GM18502 (cell line): Measurements from ENCODE around the gene FKBP1B.
"Not testable (repeated sequence)": the region's sequence is repeated elsewhere in the genome, so short reads cannot be mapped to it uniquely, and the experiment has no call there.

Experiments
- ATAC-seq: cut with Tn5 transposase; IDR thresholded peaks from one replicate; pipeline ENCODE4 v1.9.1; 2021; ENCODE audit warnings: mild to moderate bottlenecking; ENCODE audit not compliant: unreplicated experiment, poor library complexity

The FKBP1B gene

DNA sequence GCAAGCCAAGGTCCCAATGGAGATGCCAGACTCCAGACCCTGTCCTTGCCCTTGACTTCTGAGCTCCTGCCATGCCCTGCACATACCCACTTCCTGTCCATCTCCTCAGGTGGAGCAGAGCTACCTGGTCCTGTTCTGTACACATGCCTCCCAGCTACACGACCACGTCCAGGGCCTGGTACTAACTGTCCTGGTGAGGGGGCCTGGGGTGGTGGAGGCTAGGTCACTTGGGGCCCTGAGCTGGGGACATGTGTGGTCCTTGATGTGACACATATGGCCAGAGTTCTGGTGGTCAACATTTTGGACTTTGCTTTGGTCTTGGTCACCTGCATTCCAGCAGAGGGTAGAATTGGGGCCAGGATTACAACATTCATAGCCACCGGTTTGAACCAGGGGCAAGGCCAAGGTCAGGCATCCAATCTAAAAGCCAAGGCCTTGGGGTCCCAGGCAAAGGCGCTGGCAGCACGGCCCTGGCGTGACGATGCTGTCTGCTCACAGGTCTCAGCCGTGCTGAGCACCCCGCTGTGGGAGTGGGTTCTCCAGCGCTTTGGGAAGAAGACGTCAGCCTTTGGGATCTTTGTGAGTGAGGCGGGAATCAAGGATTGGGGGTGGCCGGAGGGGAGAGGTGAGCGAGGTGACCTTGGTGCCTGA, 27.1 kb upstream of the FKBP1B start:
- no peak for ATAC-seq

DNA sequence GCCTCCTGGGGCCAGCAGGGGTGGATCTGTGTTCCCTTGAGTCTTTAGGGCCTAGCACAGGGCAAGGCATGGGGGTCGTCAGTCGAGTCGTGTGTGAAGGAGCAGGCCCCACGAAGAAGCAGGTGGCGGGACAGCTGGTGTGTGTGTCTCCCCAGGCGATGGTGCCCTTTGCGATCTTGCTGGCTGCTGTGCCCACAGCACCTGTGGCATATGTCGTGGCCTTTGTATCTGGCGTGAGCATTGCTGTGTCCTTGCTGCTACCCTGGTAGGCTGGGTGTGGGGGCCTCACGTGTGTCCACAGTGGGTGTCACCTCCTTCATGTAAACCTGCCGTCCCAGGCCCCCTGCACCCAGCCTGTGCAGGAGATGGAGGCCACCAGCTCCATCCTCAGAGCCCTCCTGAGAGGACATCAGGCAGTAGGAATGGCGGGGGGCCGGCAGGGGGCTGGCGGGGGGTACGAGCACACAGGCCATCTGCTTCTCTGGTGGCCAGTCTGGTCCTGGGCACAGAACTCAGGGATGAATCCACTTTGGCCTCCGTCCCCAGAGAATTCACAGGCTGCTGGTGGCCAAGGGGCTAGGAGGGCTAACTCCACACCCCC, 26.5 kb upstream of the FKBP1B start:
- ATAC-seq = no peak

DNA sequence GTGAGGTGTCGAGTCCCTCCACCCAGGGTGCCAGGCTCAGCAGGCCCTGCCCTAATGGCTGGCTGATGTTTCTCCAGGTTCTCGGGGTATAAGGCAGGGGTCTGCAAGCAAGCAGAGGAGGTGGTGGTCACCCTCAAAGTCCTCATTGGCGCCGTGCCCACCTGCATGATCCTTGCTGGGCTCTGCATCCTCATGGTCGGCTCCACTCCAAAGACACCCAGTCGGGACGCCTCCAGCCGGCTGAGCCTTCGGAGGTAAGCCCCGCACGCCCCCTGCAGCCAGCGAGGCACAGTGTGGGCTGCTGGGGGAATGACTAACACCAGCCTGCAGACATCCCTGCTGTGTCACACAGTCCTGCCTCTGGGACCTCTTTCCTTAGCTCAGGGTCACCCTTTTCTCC, 25.5 kb upstream of the FKBP1B start:
- ATAC-seq = no peak

DNA sequence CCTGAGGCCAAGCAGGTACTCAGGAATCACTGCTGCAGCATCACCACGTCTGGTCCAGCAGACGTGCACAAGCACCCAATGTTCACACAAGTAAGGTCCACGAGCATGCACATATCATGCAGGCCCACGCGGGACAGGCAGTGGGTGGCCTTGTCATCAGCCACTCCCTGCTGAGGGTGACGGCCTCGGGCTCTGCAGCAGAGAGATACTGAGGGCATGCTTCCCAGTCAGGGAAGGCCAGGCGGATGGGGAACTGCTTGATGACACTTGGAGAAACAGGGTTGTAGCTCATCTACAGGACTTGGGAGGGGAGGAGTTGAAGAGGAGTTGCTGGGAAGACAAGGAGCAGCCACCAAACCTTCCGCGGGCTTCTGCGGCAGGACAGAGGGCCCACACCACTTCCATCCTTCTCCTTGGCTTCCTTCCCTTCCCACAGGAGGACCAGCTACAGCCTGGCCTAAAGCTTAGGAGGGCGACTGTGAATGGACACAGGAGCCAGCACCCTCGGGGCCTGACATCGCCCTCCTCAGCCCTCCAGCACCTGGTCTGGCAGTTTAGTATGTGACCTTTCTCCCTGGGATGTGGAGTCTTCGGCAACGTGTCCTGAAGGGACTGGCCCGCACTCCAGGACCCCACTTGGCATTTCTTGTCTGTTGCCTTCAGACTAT, 24.4 kb upstream of the FKBP1B start:
- ATAC-seq = no peak

DNA sequence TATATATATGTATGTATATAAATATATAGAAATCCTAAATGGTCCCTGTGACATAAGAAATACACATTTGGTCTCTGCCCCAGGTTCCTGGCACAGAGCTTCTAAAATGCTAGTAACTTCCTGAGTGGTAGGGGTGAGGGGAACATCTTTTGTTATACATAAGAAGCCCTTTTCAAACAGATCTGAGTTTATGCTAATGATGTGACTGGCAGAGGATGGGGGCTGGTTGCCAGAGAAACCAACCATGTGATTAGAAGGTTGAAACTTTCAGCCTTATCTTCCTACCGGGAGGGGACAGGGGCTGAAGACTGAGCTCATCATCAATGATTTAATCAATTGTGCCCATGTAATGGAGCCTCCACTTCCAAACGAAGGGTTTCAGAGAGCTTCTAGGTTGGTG, 23.3 kb upstream of the FKBP1B start:
- ATAC-seq = no peak

DNA sequence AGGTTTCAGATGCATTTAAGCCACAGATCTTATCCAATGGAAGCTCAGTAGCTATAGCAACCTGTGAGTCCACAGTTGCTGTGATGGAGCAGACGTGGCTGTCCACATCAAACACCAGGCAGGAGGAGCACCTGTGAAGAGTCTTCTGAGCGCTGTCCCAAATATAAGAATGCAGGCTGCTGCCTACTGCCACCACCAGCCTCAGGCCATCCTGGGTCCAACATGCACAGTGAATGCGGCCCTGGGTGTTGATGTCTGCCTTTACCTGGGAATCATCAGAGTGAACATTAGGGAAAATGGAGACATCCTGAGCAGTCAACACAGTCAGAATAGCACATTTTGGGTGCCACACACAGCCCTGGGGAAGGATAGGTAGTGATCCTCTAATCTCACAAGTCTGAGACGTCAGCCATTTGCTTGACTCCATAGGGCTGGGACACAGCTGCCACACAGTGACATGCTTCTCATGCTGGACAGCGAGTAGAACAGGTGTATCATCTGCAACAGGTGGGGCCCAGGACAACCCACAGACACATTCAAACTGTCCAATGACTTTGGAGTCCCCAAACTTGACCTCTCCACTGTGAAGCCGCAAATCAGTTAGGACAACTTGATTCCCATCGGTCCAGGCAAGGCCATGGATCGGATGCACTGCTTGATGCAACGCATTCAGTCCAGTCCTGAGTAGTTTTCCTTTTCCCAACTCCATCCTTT, 10.6 kb upstream of the FKBP1B start:
- no peak for ATAC-seq

DNA sequence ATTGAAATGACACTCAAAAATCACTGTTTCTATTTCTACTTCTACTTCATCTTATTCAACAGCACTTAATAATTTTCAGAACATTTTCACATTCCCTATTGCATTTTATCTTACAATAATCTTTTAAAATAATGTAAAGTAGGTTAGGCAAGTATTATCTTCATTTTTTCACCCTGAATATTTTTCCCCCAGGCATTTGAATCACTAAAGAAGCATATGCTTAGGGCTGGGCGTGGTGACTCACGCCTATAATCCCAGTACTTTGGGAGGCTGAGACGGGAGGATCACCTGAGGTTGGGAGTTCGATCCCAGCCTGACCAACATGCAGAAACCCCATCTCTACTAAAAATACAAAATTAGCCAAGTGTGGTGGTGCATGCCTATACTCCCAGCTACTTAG, 9.0 kb upstream of the FKBP1B start:
- ATAC-seq = no peak

DNA sequence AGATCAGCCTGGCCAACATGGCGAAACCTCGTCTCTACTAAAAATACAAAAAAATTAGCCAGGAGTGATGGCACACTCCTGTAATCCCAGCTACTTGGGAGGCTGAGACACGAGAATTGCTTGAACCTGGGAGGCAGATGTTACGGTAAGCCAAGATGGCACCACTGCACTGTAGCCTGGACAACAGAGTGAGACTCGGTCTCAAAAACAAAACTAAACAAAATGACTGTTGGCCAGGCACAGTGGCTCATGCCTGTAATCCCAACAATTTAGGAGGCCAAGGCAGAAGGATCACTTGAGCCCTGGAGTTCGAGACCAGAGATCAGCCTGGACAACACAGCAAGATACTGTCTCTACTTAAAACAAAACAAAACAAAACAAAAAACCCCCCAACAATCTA, 6.4 kb upstream of the FKBP1B start:
- not testable (repeated sequence) for ATAC-seq

DNA sequence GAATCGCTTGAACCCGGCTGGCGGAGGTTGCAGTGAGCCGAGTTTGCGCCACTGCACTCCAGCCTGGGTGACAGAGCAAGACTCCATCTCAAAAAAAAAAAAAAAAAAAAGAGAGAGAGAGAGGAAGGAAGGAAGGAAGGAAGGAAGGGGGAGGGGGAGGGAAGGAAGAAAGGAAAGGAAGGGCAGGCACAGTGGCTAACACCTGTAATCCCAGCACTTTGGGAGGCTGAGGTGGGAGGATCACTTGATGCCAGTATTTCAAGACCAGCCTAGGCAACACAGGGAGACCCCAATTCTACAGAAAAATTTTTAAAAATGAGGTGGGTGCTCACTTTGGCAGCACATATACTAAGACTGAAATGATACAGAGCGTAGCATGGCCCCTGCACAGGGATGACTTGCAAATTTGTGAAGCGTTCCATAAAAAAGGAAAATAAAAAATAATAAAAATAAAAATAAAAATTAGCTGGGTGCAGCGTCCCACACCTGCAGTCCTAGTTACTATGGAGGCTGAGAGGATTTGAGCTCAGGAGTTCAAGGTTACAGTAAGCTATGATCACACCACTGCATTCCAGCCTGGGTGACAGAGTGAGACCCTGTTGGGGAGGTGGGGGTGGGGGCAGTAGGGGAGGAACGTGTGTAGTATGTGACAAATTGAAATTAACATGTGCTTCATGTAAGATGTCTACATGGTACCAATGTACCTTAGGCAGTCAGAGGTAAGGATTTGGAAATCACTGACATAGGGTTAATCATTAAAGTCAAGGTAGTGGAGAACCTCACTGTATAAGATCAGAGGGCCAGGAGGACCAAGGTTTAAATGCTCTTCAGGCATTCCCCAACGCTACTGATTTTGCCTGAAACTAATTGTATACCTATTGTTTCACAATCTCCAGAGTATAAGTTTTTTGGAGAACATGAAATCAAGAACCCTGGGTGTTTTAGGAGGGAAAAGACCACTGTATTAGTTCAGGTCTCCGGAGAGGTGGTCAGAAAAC, 3.7 kb upstream of the FKBP1B start:
- no peak for ATAC-seq

DNA sequence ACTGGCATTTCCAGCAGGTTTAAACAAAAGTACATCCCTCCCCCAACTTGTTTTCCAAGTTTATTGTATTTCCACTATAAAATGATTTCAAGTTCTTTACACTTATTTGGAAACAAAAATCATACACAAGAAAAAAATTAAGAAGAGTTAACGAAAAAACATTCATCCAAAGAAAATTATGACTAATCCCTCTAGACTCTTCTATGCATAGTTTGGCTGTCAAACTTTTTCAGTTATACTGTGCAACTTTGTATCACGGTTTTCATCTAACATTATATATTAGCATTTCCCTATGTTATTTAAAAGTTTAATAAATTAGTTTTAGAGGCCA, 3.0 kb upstream of the FKBP1B start:
- no peak for ATAC-seq

DNA sequence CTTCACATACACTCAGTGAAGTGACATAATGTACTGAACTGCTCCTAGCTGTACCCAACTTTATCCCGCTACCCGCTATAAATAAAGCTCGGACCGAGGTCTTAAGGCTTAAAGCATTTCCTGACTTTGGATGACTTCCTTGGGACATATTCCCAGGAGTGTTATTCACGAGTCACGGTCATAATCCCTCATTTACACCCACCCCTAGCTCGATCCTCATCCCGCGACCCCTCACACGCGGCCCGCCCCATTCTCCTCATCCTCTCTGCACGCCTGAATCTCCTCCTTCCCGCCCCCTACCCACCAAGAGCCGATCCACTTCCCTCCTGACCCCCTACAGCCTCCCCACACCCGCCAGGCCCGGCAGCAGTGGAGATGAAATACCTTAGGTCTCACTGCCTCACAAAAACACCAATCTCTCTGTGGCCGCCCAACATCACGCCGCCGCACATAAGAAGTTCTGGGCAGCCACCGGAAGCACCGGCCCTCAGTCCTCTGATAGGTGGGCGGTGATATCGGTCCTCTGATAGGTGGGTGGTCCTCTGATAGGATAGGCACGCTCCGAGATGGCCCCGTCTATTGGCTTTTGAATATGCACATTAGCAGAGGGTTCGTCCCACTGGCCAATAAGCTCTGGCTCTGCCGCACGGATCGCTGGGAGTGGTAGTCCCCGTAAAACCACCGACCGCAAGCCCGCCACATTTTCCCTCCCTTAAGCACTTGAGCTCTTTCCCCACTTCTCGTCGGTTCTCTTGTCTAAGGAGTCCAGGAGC, 2.4 kb upstream of the FKBP1B start, which contains the start of gene WDCP:
Gene WDCP, minus strand, starts transcription at position 462 of the 773 bp plus-strand sequence. CDS start 7,897 bp downstream, outside the sequence.
- ATAC-seq = peak; percentile 99

DNA sequence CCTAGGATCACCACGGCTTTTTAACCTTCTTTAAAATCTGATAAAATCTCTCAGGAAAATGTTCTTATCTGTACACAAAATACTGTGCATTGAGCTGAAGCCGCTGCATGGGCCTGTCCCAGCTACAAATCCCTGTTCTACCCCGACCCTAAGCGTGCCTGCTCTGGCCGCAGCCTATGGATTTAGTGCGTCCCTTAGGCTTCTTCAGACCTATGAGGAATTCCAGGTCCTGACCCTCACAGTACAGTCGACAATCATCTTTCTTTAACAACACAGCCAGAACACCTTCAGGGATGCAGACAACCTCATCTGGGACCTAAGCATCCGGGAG, 1.9 kb upstream of the FKBP1B start:
- no peak for ATAC-seq

DNA sequence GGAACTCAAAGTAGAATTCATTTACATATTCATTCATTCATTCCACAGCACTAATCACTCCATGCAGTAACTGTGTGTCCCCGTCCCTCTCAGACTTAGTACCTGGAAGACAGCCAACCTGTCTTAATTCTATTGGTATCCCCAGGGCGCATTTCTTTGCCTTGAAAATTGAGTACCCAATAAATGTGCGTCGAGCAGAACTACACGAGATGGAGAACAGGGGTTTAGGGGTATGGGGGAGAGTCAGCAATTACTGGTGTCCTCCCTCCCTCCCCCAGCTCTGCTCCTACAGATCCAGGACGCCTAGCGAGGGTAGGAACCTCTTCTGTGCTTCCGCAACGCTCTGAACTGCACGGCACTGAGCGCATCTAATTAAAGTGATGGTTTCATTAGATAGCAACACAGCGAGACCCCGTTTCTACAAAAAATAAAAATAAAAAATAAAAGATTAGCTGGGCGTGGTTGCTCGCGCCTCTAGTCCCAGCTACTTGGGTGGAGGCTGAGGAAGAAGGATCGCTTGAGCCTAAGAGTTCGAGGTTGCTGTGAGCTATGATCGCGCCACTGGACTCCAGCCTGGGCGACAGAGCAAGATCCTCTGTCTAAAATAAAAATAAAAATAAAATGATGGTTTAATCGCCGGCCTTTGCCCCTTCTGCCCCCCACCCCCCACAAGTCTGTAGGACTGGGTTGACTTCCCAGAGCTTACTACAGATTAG, 614 bp upstream of the FKBP1B start:
- no peak for ATAC-seq

DNA sequence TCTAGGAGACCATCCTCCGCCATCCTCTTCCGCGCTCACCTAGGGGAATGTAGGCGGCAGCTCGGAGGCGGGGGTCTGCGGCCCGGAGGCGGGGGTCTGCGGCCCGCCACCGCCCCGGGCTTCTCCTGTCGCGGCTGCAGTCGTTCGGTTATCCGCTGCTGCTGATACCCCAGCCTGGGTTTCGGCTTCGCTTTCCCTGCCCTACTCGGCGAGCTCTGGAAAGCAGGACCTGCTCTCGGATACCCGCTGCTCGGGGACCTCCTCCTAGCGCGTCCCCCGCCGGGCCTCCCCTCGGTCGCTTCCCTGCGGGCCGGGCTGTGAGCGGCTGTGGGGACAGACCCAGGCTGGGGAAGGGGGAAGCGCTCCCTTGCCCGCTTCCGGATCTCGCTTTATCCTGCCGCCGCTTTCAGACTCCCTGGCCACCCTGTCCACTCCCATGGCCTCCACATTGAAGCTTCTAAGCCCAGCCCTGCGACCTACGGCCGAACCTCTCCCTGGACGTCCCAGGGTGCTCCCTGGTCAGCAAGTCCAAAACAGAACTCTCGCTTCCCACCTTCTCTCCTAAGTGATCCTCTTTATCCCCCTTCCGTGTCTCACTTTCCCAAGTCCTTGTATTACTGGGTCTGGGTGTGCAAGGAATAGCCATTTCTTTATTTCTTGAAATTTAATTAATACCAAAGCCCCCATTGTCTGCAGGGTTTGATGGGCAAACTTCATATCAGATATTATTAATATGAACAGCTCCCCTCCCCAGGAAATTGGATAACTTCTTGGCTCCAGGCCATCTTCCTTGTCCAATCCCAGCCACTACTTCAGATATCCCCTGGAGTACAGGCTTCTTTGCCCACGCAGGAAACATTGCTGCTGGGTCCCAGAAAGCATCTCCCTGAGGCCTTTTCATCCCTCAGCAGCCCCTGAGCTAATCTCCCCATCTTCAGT, 769 bp downstream of the FKBP1B start:
- ATAC-seq = no peak

DNA sequence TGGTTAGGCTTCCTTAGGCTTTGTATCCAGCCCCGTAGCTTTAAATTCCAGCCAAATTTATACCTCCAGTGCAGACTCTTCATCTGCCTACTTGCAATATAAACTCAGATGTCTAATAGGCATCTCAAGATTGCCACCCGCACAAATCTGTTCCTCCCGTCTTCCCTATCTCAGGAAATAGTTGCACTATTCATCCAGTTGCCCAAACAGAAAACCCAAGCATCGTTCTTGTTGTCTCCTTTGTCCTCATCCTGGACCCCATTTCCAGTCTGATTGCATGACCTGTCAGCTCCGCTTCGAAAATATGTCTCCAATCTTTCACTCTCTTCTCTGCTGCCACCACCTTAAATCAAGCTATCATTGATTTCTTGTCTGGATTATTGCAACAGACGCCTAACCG, 2.3 kb downstream of the FKBP1B start:
- no peak for ATAC-seq

DNA sequence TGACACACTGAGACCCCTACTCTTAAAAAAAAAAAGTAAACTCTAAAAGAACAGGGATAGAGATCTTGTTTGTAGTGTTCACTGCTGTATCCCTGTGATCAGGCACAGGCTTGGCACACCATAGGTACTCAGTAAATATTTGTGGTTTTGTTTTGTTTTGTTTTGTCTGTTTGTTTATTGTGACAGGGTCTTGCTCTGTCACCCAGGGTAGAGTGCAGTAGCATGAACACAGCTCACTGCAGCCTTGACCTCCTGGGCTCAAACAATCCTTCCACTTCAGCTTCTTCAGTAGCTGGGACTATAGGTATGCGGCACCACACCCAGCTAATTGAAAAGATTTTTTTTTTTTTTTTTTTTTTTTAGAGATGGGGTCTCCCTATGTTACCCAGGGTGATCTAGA, 3.4 kb downstream of the FKBP1B start:
- ATAC-seq = no peak

DNA sequence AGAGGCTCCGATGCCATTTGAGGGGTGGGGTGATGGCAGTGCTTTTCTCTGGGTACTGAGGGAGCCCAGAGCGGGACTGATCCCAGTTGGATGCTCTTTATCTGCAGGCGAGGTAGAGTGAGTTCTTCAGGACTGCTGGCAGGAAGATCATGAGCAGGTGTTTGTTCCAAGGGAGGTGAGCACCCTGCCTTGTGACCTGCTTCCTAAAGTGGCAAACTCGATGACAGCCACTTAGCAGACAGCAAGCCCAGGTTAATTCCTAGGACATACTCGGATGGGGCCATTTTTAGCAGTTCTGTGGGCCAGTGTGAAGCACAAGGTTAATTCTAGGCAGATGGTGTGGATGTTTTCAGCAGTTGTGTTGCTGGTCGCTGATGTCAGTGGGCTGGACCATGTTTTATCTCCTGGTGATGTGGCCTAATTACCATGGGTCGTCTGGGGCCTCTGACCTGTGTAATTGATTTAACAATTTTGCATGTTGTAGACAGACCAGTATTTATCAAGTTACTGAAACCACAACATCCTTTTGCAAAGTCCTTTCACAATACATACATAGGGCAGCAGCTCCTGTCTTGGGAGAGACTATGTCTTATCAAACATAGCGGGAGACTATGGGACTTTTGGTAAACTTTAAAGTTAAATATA, 4.9 kb downstream of the FKBP1B start:
- ATAC-seq = no peak
